GM13977 (cell line): Measurements from ENCODE around the gene STARD10.

Experiments used
- DNase-seq: peaks from one replicate; pipeline ENCODE4 v3.0.0; 2012; ENCODE audit warnings: low spot score
- in situ Hi-C: fragments of 300-500 bp; cut with MboI; formaldehyde crosslinking; loops from one replicate; pipeline ENCODE4 v1.12.0; 2022; ENCODE audit warnings: low sequenced_read_pairs, low pct_unique_long_range_greater_than_20kb, mixed read lengths, inconsistent platforms; ENCODE audit not compliant: unreplicated experiment
- TF ChIP-seq, protein P1 (sequence below): IDR thresholded peaks from 2 replicates; pipeline ENCODE4 v1.5.1; 2012; ENCODE audit warnings: mild to moderate bottlenecking, control low read depth; ENCODE audit not compliant: insufficient read depth; ENCODE audit errors: extremely low read depth, missing control alignments

Gene STARD10

DNA sequence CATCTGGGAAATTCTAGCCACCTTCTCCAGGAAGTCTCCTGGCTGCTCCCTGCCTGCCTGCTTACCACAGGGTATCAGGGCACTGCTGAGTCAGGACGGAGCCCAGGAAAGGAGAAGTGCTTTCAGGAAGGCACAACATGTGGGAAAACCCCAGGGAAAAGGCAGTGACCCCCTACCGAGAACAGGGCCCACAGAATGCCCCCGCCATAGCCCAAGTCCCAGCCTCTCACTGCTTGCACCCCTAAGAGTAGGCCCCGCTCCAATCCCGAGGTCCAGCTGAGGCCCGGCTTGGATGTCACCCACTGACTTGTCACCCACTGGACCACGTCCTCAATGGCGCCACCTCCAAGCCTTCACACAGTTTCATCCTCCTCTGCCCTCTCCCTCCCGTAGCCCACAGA, 75.7 kb downstream of the STARD10 start:
- in situ Hi-C loops, result loop anchor here (25.0 kb wide), 1 partner anchor 469 kb away; no protein-coding TSS in a partner anchor
- no peak for DNase-seq
- TF ChIP-seq, protein P1, sequence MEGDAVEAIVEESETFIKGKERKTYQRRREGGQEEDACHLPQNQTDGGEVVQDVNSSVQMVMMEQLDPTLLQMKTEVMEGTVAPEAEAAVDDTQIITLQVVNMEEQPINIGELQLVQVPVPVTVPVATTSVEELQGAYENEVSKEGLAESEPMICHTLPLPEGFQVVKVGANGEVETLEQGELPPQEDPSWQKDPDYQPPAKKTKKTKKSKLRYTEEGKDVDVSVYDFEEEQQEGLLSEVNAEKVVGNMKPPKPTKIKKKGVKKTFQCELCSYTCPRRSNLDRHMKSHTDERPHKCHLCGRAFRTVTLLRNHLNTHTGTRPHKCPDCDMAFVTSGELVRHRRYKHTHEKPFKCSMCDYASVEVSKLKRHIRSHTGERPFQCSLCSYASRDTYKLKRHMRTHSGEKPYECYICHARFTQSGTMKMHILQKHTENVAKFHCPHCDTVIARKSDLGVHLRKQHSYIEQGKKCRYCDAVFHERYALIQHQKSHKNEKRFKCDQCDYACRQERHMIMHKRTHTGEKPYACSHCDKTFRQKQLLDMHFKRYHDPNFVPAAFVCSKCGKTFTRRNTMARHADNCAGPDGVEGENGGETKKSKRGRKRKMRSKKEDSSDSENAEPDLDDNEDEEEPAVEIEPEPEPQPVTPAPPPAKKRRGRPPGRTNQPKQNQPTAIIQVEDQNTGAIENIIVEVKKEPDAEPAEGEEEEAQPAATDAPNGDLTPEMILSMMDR, result no peak

DNA sequence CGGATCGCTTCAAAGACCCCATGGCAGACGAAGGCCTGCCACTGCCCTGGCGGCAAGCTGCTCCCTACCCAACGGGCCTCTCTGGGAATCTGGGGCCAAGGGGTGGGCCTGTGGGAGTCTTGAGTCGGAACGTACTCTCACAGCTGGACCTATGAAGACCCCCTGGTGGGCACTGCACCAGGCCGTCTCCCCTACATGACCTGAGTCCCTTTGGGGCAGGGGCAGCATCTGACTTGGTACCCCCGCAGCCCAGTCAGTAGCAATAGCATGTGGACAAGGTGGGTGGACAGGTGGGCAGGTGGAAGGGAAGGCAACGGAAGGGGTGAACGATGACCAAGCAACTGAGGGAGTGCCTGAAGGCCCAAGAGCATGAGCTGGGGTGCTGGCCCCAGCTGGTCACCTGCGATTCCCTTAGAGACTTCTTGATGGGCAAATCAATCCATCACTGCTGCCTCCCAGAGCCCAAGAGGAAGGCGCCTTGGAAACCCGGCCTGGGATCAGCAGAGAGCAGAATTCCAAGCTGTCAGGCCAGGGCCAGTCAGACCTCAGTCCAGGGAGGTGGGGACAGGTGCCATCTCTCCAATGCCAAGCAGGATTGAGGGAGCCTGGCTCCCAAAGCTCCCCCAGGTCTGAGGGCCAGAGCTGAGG, 76.9 kb downstream of the STARD10 start:
- in situ Hi-C loops, result loop anchor here (25.0 kb wide), 1 partner anchor 470 kb away; no protein-coding TSS in a partner anchor
- TF ChIP-seq, protein P1, result no peak
- DNase-seq, result no peak

DNA sequence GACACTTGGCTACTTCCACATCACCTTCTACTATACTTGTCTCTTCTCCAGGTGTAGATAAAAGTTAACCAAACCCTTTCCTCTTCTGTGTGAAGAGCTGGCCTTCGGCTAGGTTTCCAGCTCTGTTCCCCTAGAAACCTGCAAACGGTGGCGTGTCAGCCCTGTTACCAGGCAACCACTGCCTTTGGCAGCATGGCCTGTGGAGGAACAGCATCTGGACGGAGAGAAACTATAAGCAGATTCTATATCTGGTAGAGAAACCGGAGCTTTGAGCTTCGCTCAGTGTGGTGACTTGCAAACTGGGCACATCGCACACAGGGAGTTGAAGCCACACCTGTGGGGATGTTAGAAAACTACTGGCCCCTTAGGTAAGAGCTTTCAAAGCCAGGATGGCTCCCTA, 77.6 kb downstream of the STARD10 start:
- TF ChIP-seq, protein P1, result no peak
- in situ Hi-C loops, result loop anchor here (25.0 kb wide), 1 partner anchor 471 kb away; no protein-coding TSS in a partner anchor
- DNase-seq, result no peak

DNA sequence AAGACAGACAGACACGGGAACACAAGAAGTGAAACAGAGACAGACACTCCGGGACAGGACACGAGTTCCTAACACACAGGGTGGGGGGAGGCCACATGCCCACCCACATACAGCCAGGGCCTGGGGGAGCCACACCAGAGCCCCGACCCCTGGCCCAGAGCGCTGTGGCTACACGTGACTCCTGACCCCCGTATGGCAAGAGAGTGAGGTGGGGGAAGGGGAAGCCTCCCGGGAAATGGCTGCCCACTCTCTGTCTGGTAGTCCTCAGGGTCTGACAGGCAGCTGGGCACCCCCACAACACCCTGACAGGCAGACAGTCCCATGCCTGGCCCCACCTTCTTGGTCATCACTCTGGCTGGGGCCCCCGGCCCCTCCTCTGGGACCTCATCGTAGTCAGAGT, 81.0 kb downstream of the STARD10 start:
- DNase-seq, result no peak
- in situ Hi-C loops, result loop anchor here (25.0 kb wide), 1 partner anchor 474 kb away; no protein-coding TSS in a partner anchor
- TF ChIP-seq, protein P1, result no peak

DNA sequence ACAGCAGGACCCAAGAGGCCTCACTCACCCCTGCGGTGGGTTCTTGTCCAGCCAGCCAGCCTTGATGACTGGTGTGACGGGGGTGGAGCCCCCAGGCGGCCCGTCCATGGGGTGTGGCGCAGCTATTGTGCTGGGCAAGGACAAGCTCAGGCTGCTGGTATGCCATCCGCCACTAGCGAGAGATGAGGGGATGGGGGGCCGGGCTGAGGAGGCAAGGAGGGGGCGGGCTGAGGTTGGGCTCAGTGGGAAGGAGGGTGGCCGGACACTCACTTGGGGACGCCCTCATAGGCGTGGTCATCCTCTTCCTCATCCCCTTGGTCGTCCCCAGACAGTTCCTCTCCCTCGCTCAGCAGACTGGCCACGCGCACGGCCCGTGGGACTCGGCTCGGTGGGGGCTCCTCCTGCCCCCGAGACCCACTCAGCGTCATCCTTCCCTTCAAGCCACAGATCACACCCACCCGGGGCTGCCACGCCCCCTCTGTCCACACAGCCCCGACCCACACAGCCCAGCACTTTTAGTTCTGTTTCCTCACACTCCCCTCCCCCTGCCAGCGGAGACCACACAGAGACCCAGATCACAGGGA, 81.6 kb downstream of the STARD10 start:
- DNase-seq, result no peak
- TF ChIP-seq, protein P1, result no peak
- in situ Hi-C loops, result loop anchor here (25.0 kb wide), 1 partner anchor 475 kb away; no protein-coding TSS in a partner anchor

DNA sequence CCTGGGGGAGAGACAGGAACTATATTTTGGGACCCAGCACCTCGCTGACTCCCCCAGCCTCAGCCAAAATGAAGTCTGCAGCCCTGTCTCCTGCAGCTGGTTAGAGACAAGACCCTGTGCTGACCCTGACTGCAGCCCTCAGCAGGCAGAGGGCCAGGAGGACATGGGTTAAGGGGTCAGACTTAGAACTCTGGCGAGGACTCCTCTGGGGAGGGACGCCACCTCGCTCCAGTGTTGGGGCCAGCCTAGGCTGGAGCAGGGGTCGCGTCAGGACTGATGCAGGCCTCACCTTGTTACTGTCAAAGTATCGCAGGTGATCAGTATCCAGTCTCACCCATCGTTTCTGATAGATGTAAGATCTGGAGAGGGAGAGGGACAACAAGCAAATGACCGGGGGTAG, 82.7 kb downstream of the STARD10 start:
- in situ Hi-C loops, result loop anchor here (25.0 kb wide), 1 partner anchor 476 kb away; no protein-coding TSS in a partner anchor
- TF ChIP-seq, protein P1, result no peak

More for the DNA sequence above, 82.7 kb downstream of the STARD10 start:
- DNase-seq, result no peak
